ENCODE data around the gene RIPK1. TPM values are rescaled to one million over a fixed set of nuclear protein-coding genes. Genes with fewer than 3 reads are reported as not detected.
A peak's percentile ranks its signal among the peaks of the same experiment; 100 is the strongest.

The RIPK1 gene
- total RNA-seq, 1 experiment from 2014 or later = 19.1 TPM

DNA sequence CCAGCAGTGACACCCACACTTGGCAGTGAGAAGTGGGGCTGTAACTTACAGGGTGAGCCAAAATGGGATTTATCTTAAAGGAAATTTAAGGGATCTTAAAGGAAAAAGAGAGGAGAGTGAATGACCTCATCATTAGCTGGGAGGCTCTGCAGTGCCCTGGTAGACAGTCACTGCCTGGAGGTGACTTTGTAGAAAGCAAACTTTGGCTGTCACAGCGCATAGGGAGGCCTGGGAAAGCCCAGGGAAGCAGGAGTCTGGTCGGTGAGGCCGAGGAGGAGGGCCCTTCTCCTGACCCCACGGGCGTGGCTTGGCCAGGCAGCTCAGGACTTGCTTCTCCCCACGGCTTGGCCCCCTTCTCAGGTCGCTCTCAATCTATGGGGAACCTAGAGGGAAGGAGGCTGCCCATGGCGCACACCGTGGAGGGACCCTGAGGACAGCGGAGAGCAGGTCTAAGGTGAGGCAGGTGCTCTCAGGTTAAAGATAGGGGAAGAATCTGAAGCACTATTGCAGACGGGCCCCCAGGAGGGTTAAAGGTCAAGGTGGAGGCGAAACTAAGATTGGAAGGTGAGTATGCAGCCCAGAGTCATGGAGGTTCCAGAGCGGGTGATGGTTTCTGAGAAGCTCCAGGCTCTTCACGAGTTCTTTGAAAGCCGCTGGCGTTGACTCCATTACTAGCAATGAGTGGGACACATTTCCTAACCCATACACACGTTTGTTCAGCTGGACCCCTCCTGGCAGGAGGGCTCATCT is 15.6 kb upstream of the RIPK1 start:
- Histone ChIP-seq H3K4me3 (replicated peaks in 1 of 2; ENCODE audit: low read depth in 1 of 2, low read length in 2 of 2) (peak overlapping the region; percentile 57 to 63), H4K20me1 (ENCODE audit: insufficient read depth) (no peaks in the 10 kb centered on the region), H3K79me2 (ENCODE audit: insufficient read depth, low read length) (no peaks in the 10 kb centered on the region), H3K9ac (ENCODE audit: low read length) (peak overlapping the region; percentile 67), H3K9me2 (ENCODE audit: insufficient read depth) (no peaks in the 10 kb centered on the region), H3K27me3 (ENCODE audit: insufficient read depth, low read length) (no peaks in the 10 kb centered on the region), H3K4me2 (ENCODE audit: low read length) (peak overlapping the region; percentile 90), H3K9me3 (ENCODE audit: control insufficient read depth in 1 of 2, insufficient read depth in 1 of 2, low read depth in 1 of 2, low read length in 2 of 2) (no peaks in the 10 kb centered on the region), H3K36me3 (ENCODE audit: control insufficient read depth in 1 of 2, insufficient read depth in 2 of 2, low read length in 2 of 2) (no peaks in the 10 kb centered on the region), H3K27ac (ENCODE audit: low read depth, low read length) (no peak overlapping the region), H3K4me1 (ENCODE audit: control insufficient read depth in 1 of 2, insufficient read depth in 2 of 2, low read length in 2 of 2) (peaks cover 10 to 24% of the 10 kb centered on the region in 2 experiments; a peak in 2 of 4 replicates), H2AFZ (ENCODE audit: low read depth, low read length, poor library complexity, severe bottlenecking) (peak overlapping the region; percentile 7)
- TF ChIP-seq ELF1 (IDR thresholded peaks at IDR 0.05; ENCODE audit: borderline replicate concordance, low read depth) (no peak), EZH2phosphoT487 (IDR thresholded peaks at IDR 0.05; ENCODE audit: borderline replicate concordance) (no peak), FOSL1 (IDR thresholded peaks at IDR 0.05; ENCODE audit: low read depth) (no peak), ATF3 (IDR thresholded peaks at IDR 0.05) (no peak)
- TF ChIP-seq, protein P1, sequence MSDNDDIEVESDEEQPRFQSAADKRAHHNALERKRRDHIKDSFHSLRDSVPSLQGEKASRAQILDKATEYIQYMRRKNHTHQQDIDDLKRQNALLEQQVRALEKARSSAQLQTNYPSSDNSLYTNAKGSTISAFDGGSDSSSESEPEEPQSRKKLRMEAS (IDR thresholded peaks at IDR 0.05) = no peak
- intact Hi-C loops (cut with micrococcal nuclease) = loop anchor here (5.0 to 10.0 kb wide), 2 partner anchors 205 to 1458 kb away; no protein-coding TSS in a partner anchor
- ChIA-PET RAD21 (ENCODE audit: low non-redundant PET in 1 of 2, low total read pairs in 2 of 2, uncharacterized antibody in 2 of 2, unreplicated experiment in 2 of 2) (interaction anchor here in 1 of 2 experiments (1.8 kb wide), 1 partner anchor 51 kb away, joined by 5 read pairs; no protein-coding TSS in a partner anchor), CTCF (interaction anchor here (2.7 kb wide), 1 partner anchor 51 kb away, joined by 14 read pairs; no protein-coding TSS in a partner anchor), POLR2A (interaction anchor here (1.1 to 3.0 kb wide), 3 partner anchors 8 to 52 kb away, joined by 3 to 21 read pairs (median 6); partner anchors contain the start of gene NQO2)
- no peak for ATAC-seq
- DNase-seq (ENCODE audit: low read depth, low spot score) = no peak
- no TSS peak for BruUV-seq (replicated peaks)

DNA sequence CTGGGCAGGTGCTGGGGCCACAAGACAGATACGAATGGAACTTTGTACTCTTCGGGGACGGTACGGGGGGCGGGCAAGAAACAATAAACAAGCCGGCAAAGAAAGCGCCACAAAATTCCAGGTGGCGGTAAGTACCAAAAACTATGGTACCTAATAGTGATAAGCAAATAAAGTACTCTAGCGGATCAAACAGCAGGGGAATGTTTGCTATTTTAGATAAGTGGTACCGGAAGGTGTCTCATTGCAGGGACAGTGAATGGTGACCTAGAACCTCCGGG is 15.1 kb upstream of the RIPK1 start:
- Histone ChIP-seq H3K79me2 (ENCODE audit: insufficient read depth, low read length) (no peaks in the 10 kb centered on the region), H3K4me1 (ENCODE audit: control insufficient read depth in 1 of 2, insufficient read depth in 2 of 2, low read length in 2 of 2) (peaks cover 10 to 24% of the 10 kb centered on the region in 2 experiments; a peak in 2 of 4 replicates), H3K9me2 (ENCODE audit: insufficient read depth) (no peaks in the 10 kb centered on the region), H3K9me3 (ENCODE audit: control insufficient read depth in 1 of 2, insufficient read depth in 1 of 2, low read depth in 1 of 2, low read length in 2 of 2) (no peaks in the 10 kb centered on the region), H3K4me2 (ENCODE audit: low read length) (peak overlapping the region; percentile 90), H3K36me3 (ENCODE audit: control insufficient read depth in 1 of 2, insufficient read depth in 2 of 2, low read length in 2 of 2) (no peaks in the 10 kb centered on the region), H3K9ac (ENCODE audit: low read length) (peak overlapping the region; percentile 67), H2AFZ (ENCODE audit: low read depth, low read length, poor library complexity, severe bottlenecking) (peak overlapping the region; percentile 7), H3K27ac (ENCODE audit: low read depth, low read length) (peak overlapping the region; percentile 42; the same call in 1 of the 2 replicates), H3K4me3 (replicated peaks in 1 of 2; ENCODE audit: low read depth in 1 of 2, low read length in 2 of 2) (peak overlapping the region; percentile 57 to 63), H4K20me1 (ENCODE audit: insufficient read depth) (no peaks in the 10 kb centered on the region), H3K27me3 (ENCODE audit: insufficient read depth, low read length) (no peaks in the 10 kb centered on the region)
- DNase-seq (ENCODE audit: low read depth, low spot score) (no peak), ATAC-seq (no peak)
- ChIA-PET RAD21 (ENCODE audit: low non-redundant PET in 1 of 2, low total read pairs in 2 of 2, uncharacterized antibody in 2 of 2, unreplicated experiment in 2 of 2) (interaction anchor here (0.6 to 1.8 kb wide), 4 partner anchors 51 to 145 kb away, joined by 3 to 5 read pairs (median 4); partner anchors contain the start of gene NQO2 (in 1 of the 2)), CTCF (interaction anchor here (1.0 to 2.7 kb wide), 6 partner anchors 51 to 262 kb away, joined by 3 to 14 read pairs (median 6); partner anchors contain the start of gene NQO2), POLR2A (interaction anchor here (1.0 to 3.0 kb wide), 6 partner anchors 9 to 204 kb away, joined by 3 to 21 read pairs (median 4); partner anchors contain the start of gene NQO2)
- intact Hi-C loops (cut with micrococcal nuclease) = loop anchor here (5.0 to 10.0 kb wide), 2 partner anchors 206 to 1458 kb away; no protein-coding TSS in a partner anchor
- BruUV-seq (replicated peaks) = TSS peak; percentile 77
- TF ChIP-seq REST (IDR thresholded peaks at IDR 0.05; ENCODE audit: low read depth) (no peak), CEBPB (IDR thresholded peaks at IDR 0.05; ENCODE audit: low read depth) (no peak), SRF (IDR thresholded peaks at IDR 0.05; ENCODE audit: low read depth) (no peak), EZH2phosphoT487 (IDR thresholded peaks at IDR 0.05; ENCODE audit: borderline replicate concordance) (no peak), CBX3 (IDR thresholded peaks at IDR 0.05; ENCODE audit: low read depth) (no peak), EZH2 (IDR thresholded peaks at IDR 0.05) (no peak), POLR2A (IDR thresholded peaks at IDR 0.05; ENCODE audit: borderline replicate concordance, extremely low read depth, insufficient read depth, insufficient read length) (no peak), ZBTB33 (IDR thresholded peaks at IDR 0.05; ENCODE audit: extremely low read depth, insufficient replicate concordance, low read length) (no peak), FOSL1 (IDR thresholded peaks at IDR 0.05; ENCODE audit: low read depth) (no peak)

Measured in HCT116 (cell line).